T-helper 17 cell (primary cell): Measurements from ENCODE around the gene SIRPB2. TPM values are rescaled to one million over a fixed set of nuclear protein-coding genes. Genes with fewer than 3 reads are reported as not detected.

Experiments
- ATAC-seq: fragments of 150-1000 bp; cut with Tn5 transposase; 2 replicates; pipeline ENCODE4 v1.10.0; 2021; ENCODE audit warnings: mild to moderate bottlenecking, moderate library complexity
- DNase-seq, 3 donors: peaks; one replicate each; pipeline versions ENCODE4 v3.0.0 to v3.0.0-alpha.2; 2020 to 2021
- H3K9me3 ChIP-seq: one replicate; pipeline ENCODE4 v1.7.0; 2013; ENCODE audit warnings: low read length, mild to moderate bottlenecking; ENCODE audit not compliant: control insufficient read depth, poor library complexity, severe bottlenecking
- H3K27ac Mint-ChIP-seq: one replicate; pipeline ENCODE4 v1.8.0; 2022; ENCODE audit warnings: mild to moderate bottlenecking, moderate library complexity, mixed read lengths
- H3K27me3 Mint-ChIP-seq: one replicate; pipeline ENCODE4 v1.8.0; 2022; ENCODE audit warnings: mixed read lengths
- H3K36me3 Mint-ChIP-seq: one replicate; pipeline ENCODE4 v1.8.0; 2022; ENCODE audit warnings: low read depth, mixed read lengths
- H3K4me1 Mint-ChIP-seq: one replicate; pipeline ENCODE4 v1.8.0; 2022; ENCODE audit warnings: mild to moderate bottlenecking, mixed read lengths
- H3K4me3 Mint-ChIP-seq: one replicate; pipeline ENCODE4 v1.8.0; 2022; ENCODE audit warnings: mild to moderate bottlenecking, moderate library complexity, mixed read lengths
- total RNA-seq, 4 donors: library from RNA in 2 of 4; stranded (reverse) in 2 of 4; gene quantifications; one replicate each; pipeline ENCODE4 v1.2.3 and lab custom pipeline; 2022 to 2026

SIRPB2 gene
- 1 to 10 TPM in 1 of 2 donors, under 1 TPM in 1; 0.78 to 1.8 TPM for total RNA-seq
- total RNA-seq (lab: John Stamatoyannopoulos, UW): 0 reads per million in 2 donors

DNA sequence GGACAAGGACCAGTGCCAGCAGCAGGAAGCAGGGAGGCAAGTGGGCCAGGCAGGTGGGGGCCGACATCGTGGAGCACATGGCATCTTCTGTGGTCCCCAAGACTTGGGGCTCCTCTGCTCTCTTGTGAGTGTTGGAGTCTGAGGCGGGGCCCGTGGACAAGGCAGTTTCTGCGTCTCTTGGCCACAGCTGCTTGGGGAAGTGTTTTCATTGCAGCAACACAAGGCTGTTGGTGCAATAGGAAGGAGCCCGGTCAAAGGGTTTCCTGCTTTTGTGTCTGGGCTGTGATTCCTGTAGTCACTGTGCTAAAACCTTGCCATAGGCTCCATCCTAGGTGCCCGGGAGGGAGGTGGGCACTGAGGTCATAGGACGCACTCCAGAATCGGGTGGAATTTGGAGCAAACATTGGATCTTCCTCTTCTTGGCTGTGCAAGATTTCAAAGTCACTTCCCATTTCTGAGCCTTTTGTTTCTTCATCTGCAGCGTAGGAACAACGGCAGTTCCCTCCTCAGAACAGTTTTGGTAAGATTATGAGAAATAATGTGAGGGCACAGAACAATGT, at the start of gene SIRPB2:
TSS of gene SIRPB2 (minus strand) at position 140 of the 560 bp plus-strand sequence. CDS start at position 79, 61 bp downstream.
- Mint-ChIP-seq H3K27me3 (peaks cover 69% of the 10 kb centered on the region), H3K4me3 (no peak within 1 kb of the TSS), H3K36me3 (no peaks in the 10 kb centered on the region), H3K4me1 (no peaks in the 10 kb centered on the region), H3K27ac (no peak within 1 kb of the TSS)
- no peaks in the 10 kb centered on the region for H3K9me3 ChIP-seq
- no peak for DNase-seq
- no peak for ATAC-seq

DNA sequence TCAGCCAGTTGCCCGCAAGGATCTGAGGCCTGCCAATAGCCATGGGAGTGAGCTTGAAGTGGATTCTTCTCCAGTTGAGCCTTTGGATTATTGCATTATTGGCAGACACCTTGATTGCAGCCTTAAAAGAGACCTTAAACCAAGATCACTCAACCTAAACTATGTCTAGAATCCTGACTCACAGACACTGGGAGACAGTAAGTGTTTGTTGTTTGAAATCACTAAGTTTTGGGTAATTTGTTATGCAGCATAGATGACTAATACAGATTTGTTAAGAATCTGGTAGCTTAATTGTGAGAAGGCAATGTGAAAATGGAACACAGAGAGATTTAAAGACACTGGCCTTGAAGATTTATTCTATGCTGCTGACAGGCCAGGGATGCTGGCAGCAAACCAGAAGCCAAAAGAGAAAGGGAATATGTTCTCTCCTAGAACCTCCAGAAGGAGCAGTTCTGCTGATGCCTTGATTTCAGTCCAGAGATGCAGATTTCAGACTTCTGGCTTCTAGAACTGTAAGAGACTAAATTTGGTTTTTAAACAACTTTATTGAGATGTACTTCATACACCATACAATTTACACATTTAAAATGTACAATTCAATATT, 48.7 kb upstream of the SIRPB2 start:
- no peaks in the 10 kb centered on the region for H3K27me3 Mint-ChIP-seq
- no peak overlapping the region for H3K27ac Mint-ChIP-seq
- DNase-seq (no peak), ATAC-seq (no peak)
- no peaks in the 10 kb centered on the region for H3K36me3 Mint-ChIP-seq
- H3K4me3 Mint-ChIP-seq: no peak overlapping the region
- H3K4me1 Mint-ChIP-seq: peaks cover 5% of the 10 kb centered on the region
- no peaks in the 10 kb centered on the region for H3K9me3 ChIP-seq

GRCh38 chr20:1538655-1539054, 47.4 kb upstream of the SIRPB2 start:
- ATAC-seq (no peak), DNase-seq (no peak)
- Mint-ChIP-seq H3K4me3 (no peak overlapping the region), H3K36me3 (no peaks in the 10 kb centered on the region), H3K27ac (no peak overlapping the region), H3K27me3 (no peaks in the 10 kb centered on the region), H3K4me1 (peaks cover 5% of the 10 kb centered on the region)
- no peaks in the 10 kb centered on the region for H3K9me3 ChIP-seq

DNA sequence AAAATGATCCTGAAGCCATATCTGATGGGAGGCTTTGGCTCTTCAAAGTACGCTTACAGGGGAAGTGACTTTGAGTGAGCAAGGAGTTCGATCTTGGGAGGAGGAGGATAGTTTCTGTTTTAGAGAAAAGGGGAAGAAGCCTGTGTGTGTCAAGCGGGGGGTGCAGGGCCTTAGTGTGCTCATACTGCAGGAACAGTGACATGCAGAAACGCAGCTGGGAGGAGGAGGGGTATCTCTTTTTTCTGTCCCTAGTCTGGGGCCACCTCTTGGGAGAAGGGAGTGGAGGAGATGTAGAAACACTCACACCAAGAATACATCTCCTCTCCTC, 46.5 kb upstream of the SIRPB2 start:
- Mint-ChIP-seq H3K4me3 (no peak overlapping the region), H3K27ac (peak overlapping the region; percentile 10), H3K27me3 (no peaks in the 10 kb centered on the region), H3K36me3 (no peaks in the 10 kb centered on the region), H3K4me1 (peaks cover 5% of the 10 kb centered on the region)
- DNase-seq: no peak
- no peaks in the 10 kb centered on the region for H3K9me3 ChIP-seq
- ATAC-seq: peak; percentile 42

DNA sequence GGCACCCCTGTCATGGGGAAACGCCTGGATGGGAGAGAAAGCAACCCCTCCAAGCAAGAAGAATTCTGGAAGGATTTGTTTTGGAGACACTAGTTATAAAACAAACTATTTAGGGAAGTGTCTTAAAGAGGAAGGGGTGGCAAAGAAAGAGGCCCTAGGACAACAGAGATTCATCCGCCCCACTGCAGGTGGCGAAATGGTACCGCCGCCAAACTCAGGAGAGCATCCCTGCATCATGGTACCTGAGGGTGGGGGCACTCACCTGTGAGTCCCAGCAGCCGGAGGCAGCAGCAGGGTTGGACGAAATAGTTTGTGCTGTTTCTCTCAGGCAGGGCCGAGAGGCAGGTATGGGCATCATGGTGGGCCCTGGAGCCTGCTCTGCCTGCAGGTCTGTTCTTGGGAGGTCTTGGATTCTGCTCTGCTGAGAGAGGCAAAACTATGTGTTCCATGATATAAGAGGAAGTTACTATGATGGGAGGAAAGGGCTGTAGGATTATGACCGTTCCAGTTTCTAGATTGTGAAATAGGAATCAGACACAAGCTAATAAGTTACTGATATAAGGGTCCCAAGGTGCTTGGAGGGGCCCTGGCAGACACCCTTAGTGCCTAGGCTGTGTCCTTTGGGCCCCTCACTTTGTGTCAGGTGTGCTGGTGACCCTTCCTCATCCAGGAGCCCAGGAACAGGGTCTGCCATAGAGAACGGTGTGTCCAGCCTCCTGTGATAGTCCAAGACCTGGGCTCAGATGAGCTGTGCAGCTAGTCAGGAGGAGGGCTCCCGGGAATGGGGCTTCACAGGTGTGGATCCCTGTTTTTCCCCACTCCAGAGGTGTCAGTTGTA, 45.9 kb upstream of the SIRPB2 start:
- Mint-ChIP-seq H3K36me3 (no peaks in the 10 kb centered on the region), H3K4me1 (peaks cover 5% of the 10 kb centered on the region), H3K4me3 (peak overlapping the region; percentile 66), H3K27ac (peak overlapping the region; percentile 10), H3K27me3 (no peaks in the 10 kb centered on the region)
- DNase-seq: no peak
- ATAC-seq: no peak
- no peaks in the 10 kb centered on the region for H3K9me3 ChIP-seq

- Mint-ChIP-seq H3K4me3 (no peak overlapping the region), H3K27me3 (no peaks in the 10 kb centered on the region), H3K27ac (no peak overlapping the region), H3K36me3 (no peaks in the 10 kb centered on the region), H3K4me1 (peaks cover 5% of the 10 kb centered on the region)
- ATAC-seq (no peak), DNase-seq (no peak)
- no peaks in the 10 kb centered on the region for H3K9me3 ChIP-seq
Observed at GRCh38 chr20:1535420-1536175, 44.4 kb upstream of the SIRPB2 start.

DNA sequence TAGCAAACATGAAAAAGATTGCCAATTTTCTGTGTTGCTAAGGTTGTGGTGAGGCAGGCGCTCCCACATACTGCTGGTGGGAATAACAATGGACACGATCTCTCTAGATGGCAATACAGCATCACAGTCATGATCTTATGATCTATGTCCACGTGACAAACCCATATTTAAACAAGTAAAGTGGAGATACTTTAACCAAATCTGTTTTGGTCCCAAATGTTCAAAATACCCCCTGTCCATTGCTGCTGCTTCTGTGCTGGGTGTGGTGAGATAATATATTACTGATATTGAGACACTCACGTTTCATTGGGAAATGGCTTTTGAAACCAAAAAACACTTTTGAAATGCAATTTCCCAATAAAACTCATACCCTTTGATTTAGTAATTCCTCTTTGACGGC, 43.3 kb upstream of the SIRPB2 start:
- H3K27ac Mint-ChIP-seq: no peak overlapping the region
- DNase-seq: no peak
- H3K36me3 Mint-ChIP-seq: no peaks in the 10 kb centered on the region
- peaks cover 7% of the 10 kb centered on the region for H3K27me3 Mint-ChIP-seq
- no peaks in the 10 kb centered on the region for H3K9me3 ChIP-seq
- no peak for ATAC-seq
- H3K4me1 Mint-ChIP-seq: peaks cover 5% of the 10 kb centered on the region
- H3K4me3 Mint-ChIP-seq: no peak overlapping the region

GRCh38 chr20:1533059-1533458, 41.8 kb upstream of the SIRPB2 start:
- peaks cover 5% of the 10 kb centered on the region for H3K4me1 Mint-ChIP-seq
- H3K27ac Mint-ChIP-seq: no peak overlapping the region
- ATAC-seq: no peak
- no peaks in the 10 kb centered on the region for H3K9me3 ChIP-seq
- no peaks in the 10 kb centered on the region for H3K36me3 Mint-ChIP-seq
- H3K4me3 Mint-ChIP-seq: no peak overlapping the region
- H3K27me3 Mint-ChIP-seq: peaks cover 7% of the 10 kb centered on the region
- no peak for DNase-seq

DNA sequence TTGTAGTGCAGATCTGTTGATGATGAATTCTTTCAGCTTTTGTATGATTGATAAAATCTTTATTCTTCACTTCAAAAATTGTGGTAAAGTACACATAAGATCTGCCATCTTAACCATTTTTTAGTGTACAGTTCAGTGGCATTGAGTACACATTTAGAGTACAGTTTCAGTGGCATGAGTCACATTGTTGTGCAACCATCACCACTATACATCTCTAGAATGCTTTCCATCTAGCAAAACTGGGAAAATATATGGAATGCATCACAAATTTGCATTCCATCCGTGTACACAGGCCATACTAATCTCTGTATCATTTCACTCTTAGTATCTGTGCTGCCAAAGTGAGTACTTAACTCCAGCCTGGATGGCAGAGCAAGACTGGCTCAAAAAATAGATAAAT, 37.6 kb upstream of the SIRPB2 start:
- no peak for ATAC-seq
- Mint-ChIP-seq H3K36me3 (no peaks in the 10 kb centered on the region), H3K27me3 (peaks cover 7% of the 10 kb centered on the region), H3K27ac (no peak overlapping the region), H3K4me1 (peaks cover 2% of the 10 kb centered on the region), H3K4me3 (no peak overlapping the region)
- no peaks in the 10 kb centered on the region for H3K9me3 ChIP-seq
- DNase-seq: no peak

GRCh38 chr20:1527923-1528322, 36.7 kb upstream of the SIRPB2 start:
- Mint-ChIP-seq H3K36me3 (no peaks in the 10 kb centered on the region), H3K4me3 (no peak overlapping the region), H3K4me1 (peaks cover 2% of the 10 kb centered on the region), H3K27ac (no peak overlapping the region), H3K27me3 (peaks cover 7% of the 10 kb centered on the region)
- H3K9me3 ChIP-seq: no peaks in the 10 kb centered on the region
- no peak for ATAC-seq
- DNase-seq: no peak

GRCh38 chr20:1526896-1527295, 35.7 kb upstream of the SIRPB2 start:
- no peak overlapping the region for H3K27ac Mint-ChIP-seq
- H3K27me3 Mint-ChIP-seq: peaks cover 13% of the 10 kb centered on the region
- no peak for ATAC-seq

GRCh38 chr20:1526310-1526709, 35.1 kb upstream of the SIRPB2 start:
- Mint-ChIP-seq H3K4me3 (no peak overlapping the region), H3K27ac (no peak overlapping the region), H3K36me3 (no peaks in the 10 kb centered on the region), H3K27me3 (peaks cover 16% of the 10 kb centered on the region), H3K4me1 (peaks cover 2% of the 10 kb centered on the region)
- DNase-seq: no peak
- ATAC-seq: no peak
- H3K9me3 ChIP-seq: no peaks in the 10 kb centered on the region

More at GRCh38 chr20:1526896-1527295, 35.7 kb upstream of the SIRPB2 start:
- DNase-seq: no peak
- H3K9me3 ChIP-seq: no peaks in the 10 kb centered on the region
- no peak overlapping the region for H3K4me3 Mint-ChIP-seq
- H3K4me1 Mint-ChIP-seq: peaks cover 2% of the 10 kb centered on the region
- H3K36me3 Mint-ChIP-seq: no peaks in the 10 kb centered on the region

DNA sequence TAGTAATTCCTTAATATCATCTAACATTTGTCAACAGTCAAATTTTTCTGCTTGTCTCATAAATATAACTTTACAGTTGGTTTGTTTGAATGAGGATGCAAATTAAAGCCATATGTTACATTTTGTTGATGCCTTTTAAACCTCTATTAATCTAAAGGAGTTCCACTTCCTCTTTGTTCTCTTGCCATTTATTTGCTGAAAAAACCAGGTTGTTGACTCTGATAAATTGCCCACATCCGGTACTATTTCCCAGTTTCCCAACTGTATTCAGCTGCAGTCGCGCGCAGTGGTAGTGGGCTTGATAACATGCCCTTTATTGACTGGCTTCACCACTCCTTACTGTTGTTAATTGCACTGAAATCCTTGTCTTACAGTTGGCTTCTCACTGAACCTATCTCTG, 32.8 kb upstream of the SIRPB2 start:
- DNase-seq: no peak
- H3K27ac Mint-ChIP-seq: no peak overlapping the region
- peaks cover 3% of the 10 kb centered on the region for H3K36me3 Mint-ChIP-seq
- peaks cover 22% of the 10 kb centered on the region for H3K27me3 Mint-ChIP-seq
- ATAC-seq: no peak
- H3K4me1 Mint-ChIP-seq: peaks cover 2% of the 10 kb centered on the region
- no peaks in the 10 kb centered on the region for H3K9me3 ChIP-seq
- no peak overlapping the region for H3K4me3 Mint-ChIP-seq
